Osteocyte (in vitro differentiated cells): ENCODE data around the gene LCE2B. TPM values are rescaled to one million over a fixed set of nuclear protein-coding genes. Genes with fewer than 3 reads are reported as not detected.
"Not testable (repeated sequence)": the region's sequence is repeated elsewhere in the genome, so short reads cannot be mapped to it uniquely, and the experiment has no call there.

Experiments used
- DNase-seq: peaks from one replicate; pipeline ENCODE4 v3.0.0; 2021; ENCODE audit warnings: mixed read lengths; ENCODE audit not compliant: unreplicated experiment; ENCODE audit errors: extremely low spot score
- H3K27ac Mint-ChIP-seq: one replicate; pipeline ENCODE4 v1.8.0; 2021; ENCODE audit warnings: mild to moderate bottlenecking, mixed read lengths; ENCODE audit not compliant: unreplicated experiment
- H3K27me3 Mint-ChIP-seq: one replicate; pipeline ENCODE4 v1.8.0; 2021; ENCODE audit warnings: mixed read lengths; ENCODE audit not compliant: unreplicated experiment
- H3K36me3 Mint-ChIP-seq: one replicate; pipeline ENCODE4 v1.8.0; 2021; ENCODE audit warnings: mixed read lengths; ENCODE audit not compliant: unreplicated experiment
- H3K4me1 Mint-ChIP-seq: one replicate; pipeline ENCODE4 v1.8.0; 2021; ENCODE audit warnings: mixed read lengths; ENCODE audit not compliant: unreplicated experiment
- H3K4me3 Mint-ChIP-seq: one replicate; pipeline ENCODE4 v1.8.0; 2021; ENCODE audit warnings: mild to moderate bottlenecking, moderate library complexity, mixed read lengths; ENCODE audit not compliant: unreplicated experiment
- H3K9me3 Mint-ChIP-seq: one replicate; pipeline ENCODE4 v1.8.0; 2021; ENCODE audit warnings: mixed read lengths; ENCODE audit not compliant: unreplicated experiment
- CTCF ChIP-seq: fragments of 200-600 bp; sonication (generic); IDR thresholded peaks from 2 replicates; pipeline ENCODE4 v1.5.0; 2021; ENCODE audit warnings: antibody characterized with exemption, mild to moderate bottlenecking, moderate library complexity
- total RNA-seq: library from RNA; stranded (reverse); gene quantifications from 2 replicates; pipeline ENCODE4 v1.2.1, GENCODE V29; 2021

LCE2B gene
- total RNA-seq, 1 donor from 2014 or later: not detected

- Mint-ChIP-seq H3K27ac (no peak overlapping the region), H3K4me3 (no peak overlapping the region), H3K9me3 (no peaks in the 10 kb centered on the region), H3K36me3 (no peaks in the 10 kb centered on the region), H3K4me1 (no peaks in the 10 kb centered on the region), H3K27me3 (no peaks in the 10 kb centered on the region)
- no peak for TF ChIP-seq CTCF
- no peak for DNase-seq
Observed at GRCh38 chr1:152673016-152673415, 12.9 kb upstream of the LCE2B start.

- not testable (repeated sequence) for DNase-seq, H3K4me3 Mint-ChIP-seq, H3K27ac Mint-ChIP-seq, H3K4me1 Mint-ChIP-seq, H3K36me3 Mint-ChIP-seq, H3K9me3 Mint-ChIP-seq, H3K27me3 Mint-ChIP-seq
Observed at GRCh38 chr1:152674983-152675382, 10.9 kb upstream of the LCE2B start, which contains the start of gene LCE2C. TSS of gene LCE2C (plus strand) at chr1:152675279. CDS start at chr1:152676016, 737 bp downstream.

- H3K4me1 Mint-ChIP-seq: no peaks in the 10 kb centered on the region
- no peaks in the 10 kb centered on the region for H3K27me3 Mint-ChIP-seq
- H3K9me3 Mint-ChIP-seq: no peaks in the 10 kb centered on the region
- TF ChIP-seq CTCF: no peak
- H3K36me3 Mint-ChIP-seq: no peaks in the 10 kb centered on the region
- no peak overlapping the region for H3K4me3 Mint-ChIP-seq
- no peak overlapping the region for H3K27ac Mint-ChIP-seq
- DNase-seq: no peak
Observed at GRCh38 chr1:152679459-152679858, 6.5 kb upstream of the LCE2B start.

- no peaks in the 10 kb centered on the region for H3K36me3 Mint-ChIP-seq
- no peak overlapping the region for H3K27ac Mint-ChIP-seq
- DNase-seq: no peak
- no peaks in the 10 kb centered on the region for H3K4me1 Mint-ChIP-seq
- no peak overlapping the region for H3K4me3 Mint-ChIP-seq
- no peak for TF ChIP-seq CTCF
- no peaks in the 10 kb centered on the region for H3K9me3 Mint-ChIP-seq
- no peaks in the 10 kb centered on the region for H3K27me3 Mint-ChIP-seq
Observed at GRCh38 chr1:152681616-152682015, 4.3 kb upstream of the LCE2B start.

- no peak for TF ChIP-seq CTCF
- Mint-ChIP-seq H3K4me3 (no peak overlapping the region), H3K36me3 (no peaks in the 10 kb centered on the region), H3K9me3 (no peaks in the 10 kb centered on the region), H3K27me3 (no peaks in the 10 kb centered on the region), H3K27ac (no peak overlapping the region), H3K4me1 (no peaks in the 10 kb centered on the region)
- DNase-seq: no peak
Observed at GRCh38 chr1:152683846-152684245, 2.1 kb upstream of the LCE2B start.
